Common myeloid progenitor, CD34-positive (primary cell): ENCODE data around the gene ABCB8.

Source experiments
- CTCF ChIA-PET: fragments of 350-600 bp; sonication (Branson Sonifier 250); formaldehyde crosslinking; loops from one replicate; lab custom pipeline; 2021; ENCODE audit warnings: antibody characterized with exemption; lab: Charles Lee
- POLR2A ChIA-PET: fragments of 350-600 bp; sonication (Branson Sonifier 250); formaldehyde crosslinking; loops from one replicate; lab custom pipeline; 2021; ENCODE audit warnings: antibody characterized with exemption; lab: Charles Lee
- DNase-seq, 3 donors: peaks; one replicate each; pipeline versions ENCODE4 v3.0.0 to v3.0.0-alpha.2; 2013
- H3K27ac ChIP-seq, 2 experiments: 1 replicate in 1 of 2; 2 replicates in 1 of 2; pipeline ENCODE4 v1.7.0; 2013; ENCODE audit warnings: inconsistent platforms in 2 of 2, low read length in 2 of 2, mild to moderate bottlenecking in 2 of 2, low read depth in 1 of 2, moderate library complexity in 1 of 2; ENCODE audit not compliant: severe bottlenecking in 2 of 2, insufficient read depth in 1 of 2, poor library complexity in 1 of 2
- H3K27me3 ChIP-seq, 5 experiments: replicated peaks in 2 of 5; 1 replicate in 3 of 5; 2 replicates in 2 of 5; pipeline versions ENCODE4 v1.6.1 to v1.7.0; 2013; ENCODE audit warnings: low read length in 4 of 5, mild to moderate bottlenecking in 2 of 5, moderate library complexity in 2 of 5, inconsistent platforms in 1 of 5; ENCODE audit not compliant: insufficient read depth in 5 of 5, control insufficient read depth in 4 of 5
- H3K36me3 ChIP-seq, 4 experiments: 1 replicate in 2 of 4; 2 replicates in 2 of 4; pipeline versions ENCODE4 v1.6.1 to v1.7.0; 2013; ENCODE audit warnings: low read length in 3 of 4, control low read depth in 1 of 4, mild to moderate bottlenecking in 1 of 4; ENCODE audit not compliant: control insufficient read depth in 4 of 4, insufficient read depth in 4 of 4
- H3K4me1 ChIP-seq, 4 experiments: 1 replicate in 3 of 4; 2 replicates in 1 of 4; pipeline versions ENCODE4 v1.6.1 to v1.7.1; 2013; ENCODE audit warnings: low read length in 3 of 4, mild to moderate bottlenecking in 3 of 4, control low read depth in 1 of 4, inconsistent platforms in 1 of 4, moderate library complexity in 1 of 4; ENCODE audit not compliant: control insufficient read depth in 4 of 4, insufficient read depth in 4 of 4; ENCODE audit errors: control extremely low read depth in 1 of 4
- H3K4me3 ChIP-seq, 7 experiments: 1 replicate in 4 of 7; 2 replicates in 3 of 7; pipeline versions ENCODE4 v1.5.1 to v1.7.0; 2013; ENCODE audit warnings: mild to moderate bottlenecking in 7 of 7, low read length in 6 of 7, moderate library complexity in 6 of 7, inconsistent platforms in 2 of 7, low read depth in 2 of 7, control low read depth in 1 of 7; ENCODE audit not compliant: insufficient read depth in 4 of 7, control insufficient read depth in 1 of 7; ENCODE audit errors: extremely low read depth in 1 of 7
- H3K9me3 ChIP-seq, 5 experiments: 1 replicate in 4 of 5; 2 replicates in 1 of 5; pipeline versions ENCODE4 v1.6.1 to v1.7.1; 2013; ENCODE audit warnings: low read length in 4 of 5, mild to moderate bottlenecking in 2 of 5, inconsistent platforms in 1 of 5, low read depth in 1 of 5, moderate library complexity in 1 of 5; ENCODE audit not compliant: control insufficient read depth in 4 of 5, insufficient read depth in 2 of 5; ENCODE audit errors: control extremely low read depth in 1 of 5
- WGBS: methylation state at CpG from one replicate; pipeline ENCODE4 v1.1.5; 2013; ENCODE audit not compliant: insufficient coverage; 5-methylcytosine and 5-hydroxymethylcytosine counted together

Gene ABCB8

DNA sequence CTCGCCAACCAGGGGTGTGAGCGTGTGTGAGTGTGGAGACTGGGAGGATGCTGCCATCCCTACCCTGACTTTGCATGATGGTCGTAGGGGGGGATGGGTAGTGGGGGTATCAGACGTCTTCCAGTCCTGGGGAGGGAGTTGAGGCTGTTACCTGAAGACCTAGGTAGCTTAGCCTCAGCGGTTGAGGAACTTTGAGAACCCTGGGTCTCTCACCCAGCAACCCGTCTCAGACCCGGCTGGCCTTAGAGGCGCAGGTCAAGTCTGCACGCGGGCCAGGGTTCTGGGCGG lies 33.8 kb downstream of the ABCB8 start:
- CTCF ChIA-PET = interaction anchor here (0.8 to 7.2 kb wide), 3 partner anchors 14 to 34 kb away, joined by 3 to 64 read pairs (median 5); partner anchors contain the start of gene ABCB8

DNA sequence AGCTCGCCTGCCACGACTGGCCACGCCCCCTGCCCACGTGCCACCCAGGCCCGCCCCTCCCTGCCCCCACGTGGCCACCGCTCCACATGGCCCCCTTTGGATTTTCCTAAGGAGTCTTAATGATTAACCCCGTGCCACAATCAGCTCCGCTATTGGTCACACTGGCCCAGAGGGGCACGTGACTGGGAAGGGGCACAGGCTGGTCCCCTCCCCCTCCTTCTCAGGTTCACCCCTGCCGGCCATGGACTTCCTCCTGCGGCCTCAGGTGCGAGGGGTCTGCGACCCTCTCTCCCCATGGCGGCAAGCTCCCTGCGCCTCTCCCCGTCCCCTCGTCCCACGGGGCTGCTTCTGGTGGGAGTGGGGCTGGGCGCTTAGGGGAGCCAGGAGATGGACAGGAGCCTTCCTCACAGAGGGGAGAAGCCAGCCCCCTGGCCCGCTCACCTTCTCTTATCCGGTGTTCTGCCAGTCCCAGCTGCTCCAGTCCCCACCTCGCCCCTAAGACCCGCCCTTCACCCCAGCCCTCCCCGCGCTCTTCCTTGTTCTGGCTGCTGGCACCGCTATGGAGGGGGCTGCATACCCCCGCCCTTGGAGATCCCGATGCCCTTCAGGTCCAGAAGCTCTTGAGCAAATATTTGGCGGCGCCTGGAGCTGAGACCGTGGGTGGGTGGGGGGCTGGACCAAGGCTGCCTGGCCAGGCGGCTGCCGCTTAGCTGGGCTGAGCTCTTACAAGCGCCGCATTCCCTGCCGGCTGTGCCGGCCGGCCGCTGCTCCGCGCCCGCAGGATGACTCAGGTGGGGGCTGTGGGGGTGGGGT lies 34.4 kb downstream of the ABCB8 start:
- CTCF ChIA-PET = interaction anchor here (0.8 to 7.2 kb wide), 6 partner anchors 13 to 46 kb away, joined by 3 to 64 read pairs (median 4); partner anchors contain the start of gene ABCB8
- H3K27ac ChIP-seq = no peak overlapping the region
- H3K9me3 ChIP-seq = no peaks in the 10 kb centered on the region
- whole genome bisulfite sequencing = 94% methylated on average over 27 of the region's 43 CpGs
- no peaks in the 10 kb centered on the region for H3K27me3 ChIP-seq
- no peak for DNase-seq
- POLR2A ChIA-PET = no interaction called here
- H3K36me3 ChIP-seq = peaks cover 6 to 49% (median 36%) of the 10 kb centered on the region in 4 experiments
- no peak overlapping the region for H3K4me3 ChIP-seq
- peaks cover 3 to 32% (median 26%) of the 10 kb centered on the region in 4 experiments for H3K4me1 ChIP-seq

More for the DNA sequence above, 33.8 kb downstream of the ABCB8 start:
- H3K9me3 ChIP-seq = no peaks in the 10 kb centered on the region
- no peak overlapping the region for H3K4me3 ChIP-seq
- no peaks in the 10 kb centered on the region for H3K27me3 ChIP-seq
- H3K27ac ChIP-seq = peak overlapping the region in 1 of 2 experiments; percentile 66
- POLR2A ChIA-PET = no interaction called here
- WGBS = 95% methylated on average over 9 of the region's 11 CpGs
- no peak for DNase-seq
- H3K4me1 ChIP-seq = peaks cover 3 to 38% (median 31%) of the 10 kb centered on the region in 4 experiments
- peaks cover 2 to 44% (median 32%) of the 10 kb centered on the region in 4 experiments for H3K36me3 ChIP-seq

DNA sequence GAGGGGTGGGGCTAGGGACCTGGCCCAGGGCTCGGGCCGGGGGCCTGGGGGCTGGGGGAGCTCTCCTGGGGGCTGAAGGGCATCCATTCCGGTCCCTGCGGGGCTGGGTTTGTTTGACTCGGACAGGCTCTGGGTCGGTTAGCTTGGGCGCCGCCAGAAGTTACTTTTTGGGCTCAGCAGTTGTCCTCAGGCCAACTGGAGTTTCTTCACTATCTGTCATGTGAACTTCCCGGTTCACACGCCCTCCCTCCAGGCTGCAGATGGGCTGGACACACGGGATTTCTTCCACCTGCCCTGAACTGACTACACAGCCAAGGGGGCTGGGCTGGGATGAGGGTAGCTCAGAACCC lies 34.9 kb downstream of the ABCB8 start:
- Histone ChIP-seq H3K36me3 (peaks cover 6 to 55% (median 42%) of the 10 kb centered on the region in 4 experiments), H3K4me3 (no peak overlapping the region), H3K27ac (no peak overlapping the region), H3K4me1 (peaks cover 3 to 29% (median 26%) of the 10 kb centered on the region in 4 experiments), H3K27me3 (no peaks in the 10 kb centered on the region), H3K9me3 (no peaks in the 10 kb centered on the region)
- no peak for DNase-seq
- POLR2A ChIA-PET = no interaction called here
- 95% methylated on average over 9 of the region's 11 CpGs for WGBS
- CTCF ChIA-PET = interaction anchor here (1.0 to 7.2 kb wide), 5 partner anchors 12 to 45 kb away, joined by 3 to 64 read pairs (median 4); no protein-coding TSS in a partner anchor

DNA sequence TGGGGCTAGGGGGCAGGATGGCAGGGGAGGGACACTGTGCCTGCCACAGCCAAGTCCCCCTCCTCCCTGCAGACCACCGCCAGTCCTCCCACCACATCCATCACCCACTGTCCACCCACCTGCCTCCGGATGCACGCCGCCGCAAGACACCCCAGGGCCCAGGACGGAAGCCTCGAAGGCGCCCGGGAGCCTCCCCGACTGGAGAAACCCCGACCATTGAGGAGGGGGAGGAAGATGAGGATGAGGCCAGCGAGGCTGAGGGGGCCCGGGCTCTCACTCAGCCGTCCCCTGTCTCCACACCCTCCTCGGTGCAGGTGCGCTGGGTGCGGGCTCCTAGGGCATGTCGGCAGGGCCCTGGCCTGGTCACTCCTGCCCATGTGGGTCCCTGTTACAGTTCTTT lies 36.2 kb downstream of the ABCB8 start:
- H3K27ac ChIP-seq = no peak overlapping the region
- DNase-seq = no peak
- no peak overlapping the region for H3K4me3 ChIP-seq
- no peaks in the 10 kb centered on the region for H3K27me3 ChIP-seq
- no peaks in the 10 kb centered on the region for H3K9me3 ChIP-seq
- peaks cover 0 to 18% (median 15%) of the 10 kb centered on the region in 4 experiments for H3K4me1 ChIP-seq
- WGBS = 100% methylated on average over 10 of the region's 18 CpGs
- POLR2A ChIA-PET = no interaction called here
- CTCF ChIA-PET = interaction anchor here (7.2 kb wide), 1 partner anchor 11 kb away, joined by 64 read pairs; no protein-coding TSS in a partner anchor
- peaks cover 6 to 61% (median 48%) of the 10 kb centered on the region in 4 experiments for H3K36me3 ChIP-seq

DNA sequence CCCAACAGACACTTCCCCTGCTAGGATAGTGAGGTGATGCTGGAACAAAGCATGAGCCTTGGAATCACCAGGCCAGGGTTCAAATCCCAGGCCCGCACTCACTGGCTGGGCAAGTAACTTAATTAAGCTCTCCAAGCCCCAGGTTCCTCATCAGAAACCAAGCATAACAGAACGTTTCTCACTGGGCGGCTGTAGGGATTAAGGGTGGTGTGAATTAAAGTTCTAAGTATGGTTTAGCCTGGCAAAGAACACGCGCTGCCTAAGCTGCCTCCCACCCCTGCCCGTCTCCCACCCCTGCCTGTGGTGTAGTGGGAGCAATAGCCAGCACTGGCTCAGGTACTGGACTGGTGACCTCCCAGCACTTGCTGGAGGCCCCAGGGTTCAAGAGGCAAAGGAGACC lies 36.7 kb downstream of the ABCB8 start:
- Histone ChIP-seq H3K27me3 (no peaks in the 10 kb centered on the region), H3K36me3 (peaks cover 6 to 66% (median 53%) of the 10 kb centered on the region in 4 experiments), H3K27ac (no peak overlapping the region), H3K9me3 (no peaks in the 10 kb centered on the region), H3K4me3 (no peak overlapping the region), H3K4me1 (peaks cover 0 to 18% (median 14%) of the 10 kb centered on the region in 4 experiments)
- no peak for DNase-seq
- ChIA-PET CTCF (interaction anchor here (1.5 kb wide), 1 partner anchor 29 kb away, joined by 3 read pairs; no protein-coding TSS in a partner anchor), POLR2A (no interaction called here)
- WGBS = 100% methylated on average over 2 of the region's 6 CpGs

DNA sequence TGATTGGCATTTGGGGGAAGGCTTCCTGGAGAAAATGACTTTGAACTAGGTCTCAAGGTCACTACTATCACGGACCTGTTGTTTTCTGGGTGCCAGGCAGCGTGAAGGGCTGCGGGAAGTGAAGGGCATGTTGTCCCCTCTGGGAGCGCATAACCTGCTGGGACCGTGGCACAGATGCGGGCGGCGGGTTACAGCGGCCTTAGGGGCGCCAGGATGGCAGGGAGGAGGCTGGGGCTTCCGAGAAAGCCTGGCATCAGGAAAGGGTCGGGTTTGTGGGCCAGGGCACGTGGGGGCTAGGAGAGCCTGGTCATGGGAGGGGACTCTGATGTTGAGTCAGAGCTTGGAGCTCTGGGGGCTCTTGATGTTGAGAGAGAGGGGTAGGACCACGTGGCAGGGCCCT lies 37.3 kb downstream of the ABCB8 start:
- Histone ChIP-seq H3K4me1 (peaks cover 0 to 12% (median 9%) of the 10 kb centered on the region in 4 experiments), H3K36me3 (peaks cover 6 to 71% (median 58%) of the 10 kb centered on the region in 4 experiments), H3K9me3 (no peaks in the 10 kb centered on the region), H3K27me3 (no peaks in the 10 kb centered on the region), H3K4me3 (no peak overlapping the region), H3K27ac (no peak overlapping the region)
- 98% methylated on average over 12 of the region's 14 CpGs for WGBS
- no peak for DNase-seq
- ChIA-PET POLR2A (no interaction called here), CTCF (interaction anchor here (0.8 to 1.5 kb wide), 3 partner anchors 11 to 28 kb away, joined by 3 read pairs; no protein-coding TSS in a partner anchor)
